Endothelial cell (in vitro differentiated cells): ENCODE measurements around the gene P3H4. TPM values are rescaled to one million over a fixed set of nuclear protein-coding genes. Genes with fewer than 3 reads are reported as not detected.
"Not testable (repeated sequence)": the region's sequence is repeated elsewhere in the genome, so short reads cannot be mapped to it uniquely, and the experiment has no call there.

Source experiments
- DNase-seq: peaks from one replicate; pipeline ENCODE4 v3.0.0; 2021; ENCODE audit warnings: low spot score
- H3K27ac Mint-ChIP-seq: one replicate; pipeline ENCODE4 v1.8.0; 2021; ENCODE audit warnings: mixed read lengths, inconsistent platforms; ENCODE audit not compliant: unreplicated experiment
- H3K27me3 Mint-ChIP-seq: one replicate; pipeline ENCODE4 v1.8.0; 2021; ENCODE audit warnings: mild to moderate bottlenecking, moderate library complexity, mixed read lengths, inconsistent platforms; ENCODE audit not compliant: unreplicated experiment
- H3K36me3 Mint-ChIP-seq: one replicate; pipeline ENCODE4 v1.8.0; 2021; ENCODE audit warnings: mild to moderate bottlenecking, low read depth, mixed read lengths, inconsistent platforms; ENCODE audit not compliant: unreplicated experiment
- H3K4me1 Mint-ChIP-seq: one replicate; pipeline ENCODE4 v1.8.0; 2021; ENCODE audit warnings: mild to moderate bottlenecking, mixed read lengths, inconsistent platforms; ENCODE audit not compliant: unreplicated experiment
- H3K4me3 Mint-ChIP-seq: one replicate; pipeline ENCODE4 v1.8.0; 2021; ENCODE audit warnings: mild to moderate bottlenecking, mixed read lengths, inconsistent platforms; ENCODE audit not compliant: unreplicated experiment
- H3K9me3 Mint-ChIP-seq: one replicate; pipeline ENCODE4 v1.8.0; 2021; ENCODE audit warnings: mixed read lengths, inconsistent platforms; ENCODE audit not compliant: unreplicated experiment
- total RNA-seq: library from RNA; stranded (reverse); fragmentation: NEBNext Ultra II Directional; extraction: Animal tissue kit (Norgen Biotek cat#: 25700); gene quantifications from one replicate; pipeline ENCODE4 v1.2.1, GENCODE V29; 2021; ENCODE audit not compliant: unreplicated experiment
- TF ChIP-seq, protein P1 (sequence below): fragments of 200-600 bp; sonication (generic); IDR thresholded peaks from one replicate; pipeline ENCODE4 v1.5.0; 2021; ENCODE audit warnings: antibody characterized with exemption; ENCODE audit not compliant: unreplicated experiment

Gene P3H4
- total RNA-seq, 1 donor from 2014 or later, result 22.6 TPM

DNA sequence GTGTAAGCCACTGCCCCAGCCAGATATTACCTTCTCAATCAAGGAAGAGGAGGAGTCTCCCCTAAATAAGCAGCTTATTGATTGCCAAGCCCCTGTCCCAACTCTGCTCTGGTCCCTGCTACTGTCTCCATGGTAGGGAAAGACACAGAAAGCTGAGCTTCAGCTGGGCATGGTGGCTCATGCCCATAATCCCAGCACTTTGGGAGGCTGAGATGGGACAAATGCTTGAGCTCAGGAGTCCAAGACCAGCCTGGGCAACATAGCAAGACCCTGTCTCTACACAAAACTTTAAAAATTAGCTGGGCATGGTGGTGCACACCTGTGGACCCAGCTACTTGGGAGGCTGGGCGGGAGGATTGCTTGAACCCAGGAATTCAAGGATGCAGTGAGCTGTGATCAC lies 31.8 kb downstream of the P3H4 start:
- no peak overlapping the region for H3K4me3 Mint-ChIP-seq
- DNase-seq, result no peak
- H3K4me1 Mint-ChIP-seq, result peaks cover 54% of the 10 kb centered on the region
- TF ChIP-seq, protein P1, sequence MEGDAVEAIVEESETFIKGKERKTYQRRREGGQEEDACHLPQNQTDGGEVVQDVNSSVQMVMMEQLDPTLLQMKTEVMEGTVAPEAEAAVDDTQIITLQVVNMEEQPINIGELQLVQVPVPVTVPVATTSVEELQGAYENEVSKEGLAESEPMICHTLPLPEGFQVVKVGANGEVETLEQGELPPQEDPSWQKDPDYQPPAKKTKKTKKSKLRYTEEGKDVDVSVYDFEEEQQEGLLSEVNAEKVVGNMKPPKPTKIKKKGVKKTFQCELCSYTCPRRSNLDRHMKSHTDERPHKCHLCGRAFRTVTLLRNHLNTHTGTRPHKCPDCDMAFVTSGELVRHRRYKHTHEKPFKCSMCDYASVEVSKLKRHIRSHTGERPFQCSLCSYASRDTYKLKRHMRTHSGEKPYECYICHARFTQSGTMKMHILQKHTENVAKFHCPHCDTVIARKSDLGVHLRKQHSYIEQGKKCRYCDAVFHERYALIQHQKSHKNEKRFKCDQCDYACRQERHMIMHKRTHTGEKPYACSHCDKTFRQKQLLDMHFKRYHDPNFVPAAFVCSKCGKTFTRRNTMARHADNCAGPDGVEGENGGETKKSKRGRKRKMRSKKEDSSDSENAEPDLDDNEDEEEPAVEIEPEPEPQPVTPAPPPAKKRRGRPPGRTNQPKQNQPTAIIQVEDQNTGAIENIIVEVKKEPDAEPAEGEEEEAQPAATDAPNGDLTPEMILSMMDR, result no peak
- H3K27ac Mint-ChIP-seq, result no peak overlapping the region
- no peaks in the 10 kb centered on the region for H3K9me3 Mint-ChIP-seq
- peaks cover 26% of the 10 kb centered on the region for H3K36me3 Mint-ChIP-seq
- H3K27me3 Mint-ChIP-seq, result peaks cover 13% of the 10 kb centered on the region

DNA sequence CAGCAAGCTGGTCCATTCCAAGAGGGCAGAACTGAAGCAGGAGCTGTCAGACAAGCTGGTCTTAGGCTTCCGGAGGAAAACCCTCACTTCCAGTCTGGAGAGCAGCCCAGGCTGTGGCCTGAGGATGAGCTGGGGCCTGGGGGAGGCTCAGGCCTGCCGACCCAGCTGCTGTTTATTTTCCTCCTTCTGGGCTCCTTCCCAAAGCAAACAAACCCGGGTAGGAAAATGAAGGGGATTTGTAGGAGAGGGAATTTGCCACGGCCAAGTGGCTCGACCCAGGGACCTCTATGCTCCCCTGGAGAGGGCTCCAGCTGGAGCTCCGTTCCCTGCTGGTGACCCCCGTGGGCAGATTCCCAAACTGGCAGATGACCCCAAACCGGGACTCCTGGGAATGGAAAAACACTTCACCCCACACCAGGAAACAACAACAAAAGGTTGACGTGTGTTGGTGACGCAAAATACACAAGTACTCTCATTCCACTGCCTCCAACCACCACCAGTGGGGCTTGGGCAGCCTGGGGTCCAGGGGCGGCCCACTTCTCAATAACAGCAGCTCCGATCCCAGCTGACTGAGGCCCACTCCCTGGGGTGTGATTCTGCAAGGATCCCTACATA lies 34.1 kb downstream of the P3H4 start:
- H3K9me3 Mint-ChIP-seq, result no peaks in the 10 kb centered on the region
- no peak for DNase-seq
- H3K27ac Mint-ChIP-seq, result peak overlapping the region; percentile 87
- no peak overlapping the region for H3K4me3 Mint-ChIP-seq
- peaks cover 23% of the 10 kb centered on the region for H3K36me3 Mint-ChIP-seq
- TF ChIP-seq, protein P1, result no peak
- peaks cover 61% of the 10 kb centered on the region for H3K4me1 Mint-ChIP-seq
- H3K27me3 Mint-ChIP-seq, result peaks cover 13% of the 10 kb centered on the region

DNA sequence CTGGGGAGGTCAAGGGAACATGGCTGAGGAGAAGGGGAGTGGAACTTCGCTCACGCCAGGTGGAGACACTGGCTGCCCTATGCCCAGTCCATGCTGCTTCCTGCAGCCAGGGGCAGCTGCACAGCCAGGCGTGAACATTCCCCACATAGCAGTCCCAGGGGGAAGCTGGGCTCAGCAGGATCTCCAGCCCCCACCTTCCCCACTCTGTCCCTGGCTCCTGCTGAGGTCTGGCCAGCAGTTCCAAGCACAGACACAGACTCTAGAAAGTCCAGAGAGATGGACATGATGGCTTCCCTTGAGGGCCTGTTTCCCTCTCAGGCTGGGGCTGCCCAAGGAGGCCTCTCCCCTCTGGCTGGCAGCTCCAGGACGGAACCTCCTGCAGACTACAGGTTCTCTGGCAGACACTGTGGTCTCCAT lies 34.6 kb downstream of the P3H4 start:
- Mint-ChIP-seq H3K27me3 (peaks cover 11% of the 10 kb centered on the region), H3K4me1 (peaks cover 60% of the 10 kb centered on the region), H3K9me3 (no peaks in the 10 kb centered on the region), H3K4me3 (no peak overlapping the region), H3K27ac (peak overlapping the region; percentile 87), H3K36me3 (peaks cover 21% of the 10 kb centered on the region)
- TF ChIP-seq, protein P1, result no peak
- no peak for DNase-seq

DNA sequence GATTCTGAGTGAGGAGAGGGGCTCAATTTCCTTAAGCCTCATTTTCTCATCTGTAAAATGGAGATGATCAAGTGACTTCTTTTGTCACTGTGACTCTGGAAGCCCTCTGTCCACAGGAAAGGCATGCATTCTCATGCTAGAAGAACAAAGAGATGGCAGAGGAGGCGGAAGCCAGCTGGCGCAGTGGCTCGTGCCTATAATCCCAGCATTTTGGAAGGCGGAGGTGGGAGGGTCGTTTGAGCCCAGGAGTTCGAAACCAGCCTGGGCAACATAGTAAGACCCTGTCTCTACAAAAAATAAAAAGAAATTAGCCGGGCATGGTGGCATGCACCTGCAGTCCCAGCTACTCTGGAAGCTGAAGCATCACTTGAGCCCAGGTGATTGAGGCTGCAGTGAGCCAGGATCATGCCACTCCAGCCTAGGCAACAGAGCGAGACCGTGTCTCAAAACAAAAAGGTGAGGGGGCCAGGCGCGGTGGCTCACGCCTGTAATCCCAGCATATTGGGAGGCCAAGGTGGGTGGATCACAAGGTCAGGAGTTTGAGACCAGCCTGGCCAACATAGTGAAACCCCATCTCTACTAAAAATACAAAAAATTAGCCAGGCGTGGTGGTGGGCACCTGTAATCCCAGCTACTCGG lies 35.4 kb downstream of the P3H4 start:
- peak overlapping the region; percentile 91 for H3K27ac Mint-ChIP-seq
- H3K4me1 Mint-ChIP-seq, result peaks cover 56% of the 10 kb centered on the region

DNA sequence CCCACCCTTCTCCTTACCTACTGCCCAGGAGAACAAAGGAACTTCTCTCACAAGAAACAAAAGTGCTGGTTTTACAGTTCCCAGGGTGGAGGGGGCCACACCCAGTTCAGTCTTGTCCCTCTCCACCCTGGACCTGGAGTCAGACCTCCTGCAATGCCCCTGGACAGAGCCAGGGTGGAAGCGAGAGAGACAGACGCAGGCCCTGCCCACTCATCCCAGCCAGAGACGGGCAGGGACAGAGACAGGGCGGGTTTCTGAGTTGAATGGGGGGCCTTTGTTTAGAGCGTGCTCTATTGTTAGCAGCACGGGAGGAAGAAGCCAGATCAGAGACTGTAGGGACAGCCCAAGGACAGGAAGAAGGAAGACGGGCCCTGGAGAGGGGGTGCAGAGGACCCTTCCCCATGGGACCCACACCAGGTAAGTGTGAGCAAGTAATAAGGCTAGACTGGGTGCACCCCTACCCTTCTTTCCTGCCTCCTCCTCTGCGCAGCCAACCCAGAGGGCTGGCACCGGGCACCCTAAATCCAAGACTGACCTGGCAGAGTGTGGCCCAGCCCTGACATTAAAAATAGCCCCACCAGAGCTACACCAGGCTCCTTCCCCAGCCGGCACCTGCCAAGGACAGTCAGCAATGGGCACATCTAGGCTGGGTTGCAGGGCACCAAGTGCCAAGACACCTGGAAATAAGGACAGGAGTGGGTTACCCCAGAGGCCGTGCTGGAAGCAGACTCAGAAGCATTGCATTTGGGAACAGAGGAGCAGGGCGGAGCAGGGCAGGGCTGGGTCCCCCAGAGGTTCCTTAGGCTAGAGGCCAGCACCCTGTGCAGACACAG lies 36.1 kb downstream of the P3H4 start:
- H3K27ac Mint-ChIP-seq, result peak overlapping the region; percentile 91
- H3K4me1 Mint-ChIP-seq, result peaks cover 54% of the 10 kb centered on the region
- DNase-seq, result no peak
- TF ChIP-seq, protein P1, result no peak
- no peaks in the 10 kb centered on the region for H3K9me3 Mint-ChIP-seq
- peaks cover 19% of the 10 kb centered on the region for H3K36me3 Mint-ChIP-seq
- peak overlapping the region; percentile 79 for H3K4me3 Mint-ChIP-seq
- peaks cover 9% of the 10 kb centered on the region for H3K27me3 Mint-ChIP-seq

More for the DNA sequence above, 35.4 kb downstream of the P3H4 start:
- Mint-ChIP-seq H3K36me3 (peaks cover 17% of the 10 kb centered on the region), H3K4me3 (peak overlapping the region; percentile 32)
- H3K27me3 Mint-ChIP-seq, H3K9me3 Mint-ChIP-seq, DNase-seq: not testable (repeated sequence)
